SW480 (cell line): ENCODE data around the gene KDSR.

Experiments
- DNase-seq: peaks from one replicate; pipeline ENCODE4 v3.0.0-alpha.2; 2016; ENCODE audit warnings: low spot score

KDSR gene

GRCh38 chr18:63367053-63367953 is at the start of gene KDSR:
TSS of gene KDSR (minus strand) at chr18:63367206. CDS start at chr18:63367118, 88 bp downstream.
- peak; percentile 92 for DNase-seq

GRCh38 chr18:63412953-63413352 is 45.9 kb upstream of the KDSR start:
- DNase-seq: no peak

- DNase-seq: peak; percentile 56
Observed at GRCh38 chr18:63410792-63411191, 43.8 kb upstream of the KDSR start.

GRCh38 chr18:63409301-63409700 is 42.3 kb upstream of the KDSR start:
- DNase-seq: no peak

GRCh38 chr18:63407734-63408133 is 40.7 kb upstream of the KDSR start:
- DNase-seq: no peak

- DNase-seq: no peak
Observed at GRCh38 chr18:63405986-63406385, 39.0 kb upstream of the KDSR start.

- no peak for DNase-seq
Observed at GRCh38 chr18:63402246-63403162, 35.5 kb upstream of the KDSR start.

- DNase-seq: no peak
Observed at GRCh38 chr18:63399300-63399699, 32.3 kb upstream of the KDSR start.

- no peak for DNase-seq
Observed at GRCh38 chr18:63397349-63397748, 30.3 kb upstream of the KDSR start.

GRCh38 chr18:63395503-63395902 is 28.5 kb upstream of the KDSR start:
- DNase-seq: no peak

- DNase-seq: no peak
Observed at GRCh38 chr18:63394954-63395353, 27.9 kb upstream of the KDSR start.

- no peak for DNase-seq
Observed at GRCh38 chr18:63387861-63388260, 20.9 kb upstream of the KDSR start.

GRCh38 chr18:63382843-63383242 is 15.8 kb upstream of the KDSR start:
- no peak for DNase-seq

- DNase-seq: no peak
Observed at GRCh38 chr18:63379639-63379962, 12.6 kb upstream of the KDSR start.

- no peak for DNase-seq
Observed at GRCh38 chr18:63378919-63379638, 12.1 kb upstream of the KDSR start.

- DNase-seq: no peak
Observed at GRCh38 chr18:63377275-63377980, 10.4 kb upstream of the KDSR start.

- DNase-seq: no peak
Observed at GRCh38 chr18:63376538-63376937, 9.5 kb upstream of the KDSR start.

- no peak for DNase-seq
Observed at GRCh38 chr18:63374540-63374939, 7.5 kb upstream of the KDSR start.

GRCh38 chr18:63373161-63373560 is 6.2 kb upstream of the KDSR start:
- DNase-seq: no peak

GRCh38 chr18:63368611-63369010 is 1.6 kb upstream of the KDSR start:
- DNase-seq: no peak

- DNase-seq: peak; percentile 75
Observed at GRCh38 chr18:63366213-63367052, 573 bp downstream of the KDSR start.
